Gastroesophageal sphincter (tissue), 4 donors: ENCODE measurements around the gene NPHP4. TPM values are rescaled to one million over a fixed set of nuclear protein-coding genes. Genes with fewer than 3 reads are reported as not detected.

Source experiments
- ATAC-seq: fragments of 150-250 bp; one replicate; pipeline ENCODE4 v1.9.1; 2016; ENCODE audit warnings: mild to moderate bottlenecking, moderate library complexity
- H3K27ac ChIP-seq, 4 donors: fragments of 200-600 bp; sonication (generic) in 3 of 4; 1 replicate in 3 of 4; 2 replicates in 1 of 4; pipeline ENCODE4 v1.5.1; 2016 to 2019
- H3K27me3 ChIP-seq: fragments of 200-600 bp; sonication (generic); one replicate; pipeline ENCODE4 v1.5.1; 2019
- H3K36me3 ChIP-seq, 2 donors: fragments of 200-600 bp; sonication (generic); one replicate each; pipeline ENCODE4 v1.5.1; 2019; ENCODE audit warnings: control low read depth in 1 of 2
- H3K4me1 ChIP-seq, 3 donors: fragments of 200-600 bp; sonication (generic); 1 replicate in 2 of 3; 2 replicates in 1 of 3; pipeline ENCODE4 v1.5.1; 2016 to 2019; ENCODE audit warnings: control low read depth in 2 of 3
- H3K4me3 ChIP-seq, 2 donors: fragments of 200-600 bp; sonication (generic); one replicate each; pipeline ENCODE4 v1.5.1; 2019; ENCODE audit warnings: mild to moderate bottlenecking in 1 of 2, moderate library complexity in 1 of 2
- H3K9me3 ChIP-seq, 3 donors: fragments of 200-600 bp; sonication (generic); one replicate each; pipeline ENCODE4 v1.5.1; 2017 to 2019; ENCODE audit warnings: control low read depth in 2 of 3
- CTCF ChIP-seq, 4 experiments: fragments of 200-600 bp in 2 of 4; fragments of 450-650 bp in 2 of 4; sonication (generic) in 1 of 4; IDR thresholded peaks; one replicate each; pipeline ENCODE4 v1.5.1; 2017 to 2019; ENCODE audit warnings: antibody characterized with exemption in 4 of 4, mild to moderate bottlenecking in 2 of 4, moderate library complexity in 2 of 4
- EP300 ChIP-seq: sonication (generic); formaldehyde crosslinking; IDR thresholded peaks from one replicate; pipeline ENCODE4 v1.6.1; 2017; ENCODE audit warnings: antibody characterized with exemption, mild to moderate bottlenecking
- POLR2A ChIP-seq, 2 donors: fragments of 450-650 bp; IDR thresholded peaks; one replicate each; pipeline ENCODE4 v1.6.1; 2017; ENCODE audit warnings: antibody characterized with exemption in 2 of 2, mild to moderate bottlenecking in 2 of 2, moderate library complexity in 1 of 2
- POLR2AphosphoS5 ChIP-seq: sonication (generic); formaldehyde crosslinking; IDR thresholded peaks from one replicate; pipeline ENCODE4 v1.6.1; 2017; ENCODE audit warnings: antibody characterized with exemption
- WGBS, 2 donors: methylation state at CpG; one replicate each; pipeline ENCODE4 v1.1.5; 2018; ENCODE audit warnings: low coverage in 1 of 2; 5-methylcytosine and 5-hydroxymethylcytosine counted together
- total RNA-seq, 4 donors: library from RNA; depleted of rRNA; stranded (reverse); fragments of >200 nt; gene quantifications; one replicate each; pipeline ENCODE4 v1.1.0, GENCODE V29; 2016

Gene NPHP4
- total RNA-seq, 4 donors from 2014 or later: 5.7 to 9.7 (median 6.2) TPM

GRCh38 chr1:6038603-6039002, 46.4 kb upstream of the NPHP4 start:
- H3K4me1 ChIP-seq: no peaks in the 10 kb centered on the region
- no peak overlapping the region for H3K27ac ChIP-seq
- peaks cover 12% of the 10 kb centered on the region for H3K27me3 ChIP-seq
- TF ChIP-seq EP300 (no peak), CTCF (IDR thresholded peaks at IDR 0.05) (no peak)
- H3K4me3 ChIP-seq: no peak overlapping the region
- no peak for ATAC-seq
- H3K36me3 ChIP-seq: peaks cover 0 to 19% of the 10 kb centered on the region in 2 donors
- H3K9me3 ChIP-seq: no peaks in the 10 kb centered on the region
- WGBS, 2 donors: 50% methylated on average over 5 of the region's 7 CpGs; no CpG with 5 or more reads in 1 of the 2 donors

GRCh38 chr1:6037338-6037762, 45.1 kb upstream of the NPHP4 start:
- H3K4me3 ChIP-seq: no peak overlapping the region
- peaks cover 0 to 12% of the 10 kb centered on the region in 2 donors for H3K36me3 ChIP-seq
- 36 to 60% methylated on average over 1 to 5 of the region's 9 CpGs for WGBS, 2 donors

GRCh38 chr1:6035719-6036118, 43.5 kb upstream of the NPHP4 start:
- Histone ChIP-seq H3K4me3 (no peak overlapping the region), H3K9me3 (no peaks in the 10 kb centered on the region), H3K27me3 (peaks cover 28% of the 10 kb centered on the region), H3K27ac (no peak overlapping the region), H3K36me3 (peaks cover 0 to 3% of the 10 kb centered on the region in 2 donors), H3K4me1 (no peaks in the 10 kb centered on the region)
- 52 to 60% methylated on average over 5 to 10 of the region's 12 CpGs for WGBS, 2 donors
- no peak for TF ChIP-seq POLR2A (IDR thresholded peaks at IDR 0.05)
- no peak for TF ChIP-seq CTCF (IDR thresholded peaks at IDR 0.05)
- TF ChIP-seq POLR2AphosphoS5: no peak
- no peak for TF ChIP-seq EP300
- ATAC-seq: no peak

More at GRCh38 chr1:6037338-6037762, 45.1 kb upstream of the NPHP4 start:
- no peaks in the 10 kb centered on the region for H3K4me1 ChIP-seq
- ATAC-seq: no peak
- no peak for TF ChIP-seq CTCF (IDR thresholded peaks at IDR 0.05)
- TF ChIP-seq POLR2A (IDR thresholded peaks at IDR 0.05): no peak
- TF ChIP-seq EP300: no peak
- TF ChIP-seq POLR2AphosphoS5: no peak
- peaks cover 19% of the 10 kb centered on the region for H3K27me3 ChIP-seq
- no peak overlapping the region for H3K27ac ChIP-seq
- H3K9me3 ChIP-seq: no peaks in the 10 kb centered on the region

GRCh38 chr1:6035303-6035702, 43.1 kb upstream of the NPHP4 start:
- Histone ChIP-seq H3K36me3 (no peaks in the 10 kb centered on the region), H3K27ac (no peak overlapping the region), H3K27me3 (peaks cover 31% of the 10 kb centered on the region), H3K9me3 (no peaks in the 10 kb centered on the region), H3K4me1 (no peaks in the 10 kb centered on the region), H3K4me3 (no peak overlapping the region)
- no peak for ATAC-seq
- TF ChIP-seq CTCF (IDR thresholded peaks at IDR 0.05): no peak
- TF ChIP-seq POLR2A (IDR thresholded peaks at IDR 0.05): no peak
- no peak for TF ChIP-seq POLR2AphosphoS5
- no peak for TF ChIP-seq EP300
- WGBS, 2 donors: 63 to 81% methylated on average over 5 to 14 of the region's 15 CpGs

GRCh38 chr1:6034750-6035096, 42.5 kb upstream of the NPHP4 start:
- H3K4me1 ChIP-seq: no peaks in the 10 kb centered on the region
- TF ChIP-seq CTCF (IDR thresholded peaks at IDR 0.05) (no peak), POLR2A (IDR thresholded peaks at IDR 0.05) (no peak), POLR2AphosphoS5 (no peak), EP300 (no peak)
- no peak for ATAC-seq
- no peak overlapping the region for H3K27ac ChIP-seq
- no peaks in the 10 kb centered on the region for H3K9me3 ChIP-seq
- peaks cover 31% of the 10 kb centered on the region for H3K27me3 ChIP-seq
- no peaks in the 10 kb centered on the region for H3K36me3 ChIP-seq
- H3K4me3 ChIP-seq: no peak overlapping the region
- 63 to 75% methylated on average over 4 to 10 of the region's 10 CpGs for WGBS, 2 donors
